ENCODE results near the gene AIRE.

DNA sequence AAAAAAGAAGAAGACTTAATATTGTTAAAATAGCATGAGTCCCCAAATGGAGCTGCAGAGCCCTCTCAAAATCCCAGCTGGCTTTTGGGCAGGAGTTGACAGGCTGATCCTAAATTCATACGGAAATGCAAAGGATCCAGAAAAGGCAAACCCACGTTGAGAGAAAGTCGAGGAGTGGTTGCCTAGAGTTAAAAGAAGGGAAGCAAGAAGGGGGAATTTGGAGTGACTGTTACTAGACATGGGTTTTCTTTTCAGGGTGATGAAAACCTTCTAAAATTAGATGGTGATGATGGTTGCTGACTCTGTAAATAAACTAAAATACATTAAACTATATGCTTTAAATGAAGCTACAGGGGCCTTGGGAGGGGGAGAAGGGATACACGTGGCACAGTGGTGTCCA lies 25.6 kb upstream of the AIRE start:
- TF ChIP-seq, protein P1, sequence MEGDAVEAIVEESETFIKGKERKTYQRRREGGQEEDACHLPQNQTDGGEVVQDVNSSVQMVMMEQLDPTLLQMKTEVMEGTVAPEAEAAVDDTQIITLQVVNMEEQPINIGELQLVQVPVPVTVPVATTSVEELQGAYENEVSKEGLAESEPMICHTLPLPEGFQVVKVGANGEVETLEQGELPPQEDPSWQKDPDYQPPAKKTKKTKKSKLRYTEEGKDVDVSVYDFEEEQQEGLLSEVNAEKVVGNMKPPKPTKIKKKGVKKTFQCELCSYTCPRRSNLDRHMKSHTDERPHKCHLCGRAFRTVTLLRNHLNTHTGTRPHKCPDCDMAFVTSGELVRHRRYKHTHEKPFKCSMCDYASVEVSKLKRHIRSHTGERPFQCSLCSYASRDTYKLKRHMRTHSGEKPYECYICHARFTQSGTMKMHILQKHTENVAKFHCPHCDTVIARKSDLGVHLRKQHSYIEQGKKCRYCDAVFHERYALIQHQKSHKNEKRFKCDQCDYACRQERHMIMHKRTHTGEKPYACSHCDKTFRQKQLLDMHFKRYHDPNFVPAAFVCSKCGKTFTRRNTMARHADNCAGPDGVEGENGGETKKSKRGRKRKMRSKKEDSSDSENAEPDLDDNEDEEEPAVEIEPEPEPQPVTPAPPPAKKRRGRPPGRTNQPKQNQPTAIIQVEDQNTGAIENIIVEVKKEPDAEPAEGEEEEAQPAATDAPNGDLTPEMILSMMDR (IDR thresholded peaks at IDR 0.05): no peak
- TF ChIP-seq POLR2A (IDR thresholded peaks at IDR 0.05): no peak
